Cardiac muscle cell (in vitro differentiated cells and primary cell): ENCODE data around the gene INCENP. TPM values are rescaled to one million over a fixed set of nuclear protein-coding genes. Genes with fewer than 3 reads are reported as not detected.

ENCODE experiments used
- DNase-seq, 2 donors: peaks; one replicate each; pipeline versions ENCODE4 v3.0.0 to v3.0.0-alpha.2; 2010 to 2017; ENCODE audit warnings: low read depth in 1 of 2, low spot score in 1 of 2
- H3K27ac ChIP-seq: fragments of 200-600 bp; sonication (generic); 2 replicates; pipeline ENCODE4 v1.5.1; 2016
- H3K27me3 ChIP-seq: fragments of 200-600 bp; sonication (generic); 2 replicates; pipeline ENCODE4 v1.6.0; 2016; ENCODE audit warnings: control low read depth
- H3K36me3 ChIP-seq: fragments of 200-600 bp; sonication (generic); 2 replicates; pipeline ENCODE4 v1.5.1; 2016; ENCODE audit warnings: control low read depth
- H3K4me1 ChIP-seq: fragments of 200-600 bp; sonication (generic); 2 replicates; pipeline ENCODE4 v1.8.1; 2017; ENCODE audit warnings: low read depth, mild to moderate bottlenecking, mixed run types
- H3K4me3 ChIP-seq: fragments of 200-600 bp; sonication (generic); 2 replicates; pipeline ENCODE4 v1.5.1; 2016; ENCODE audit warnings: mild to moderate bottlenecking
- H3K9me3 ChIP-seq: fragments of 200-600 bp; sonication (generic); 2 replicates; pipeline ENCODE4 v1.5.1; 2017; ENCODE audit warnings: low read depth, mild to moderate bottlenecking, control low read depth
- CTCF ChIP-seq: IDR thresholded peaks from 2 replicates; pipeline ENCODE4 v1.5.1; 2012; ENCODE audit warnings: low read depth, mild to moderate bottlenecking, low read length
- polyA plus RNA-seq: library from polyadenylated mRNA; unstranded; fragments of >200 nt; fragmentation: Nextera tagmentation; extraction: Ambion mirVana; gene quantifications from 2 replicates; pipeline ENCODE4 v1.2.1, GENCODE V29; 2016
- total RNA-seq: library from RNA; depleted of rRNA; stranded (reverse); fragments of >200 nt; gene quantifications from 2 replicates; pipeline ENCODE4 v1.2.3, GENCODE V29; 2016

Gene INCENP
- total and polyA plus RNA-seq, 2 experiments from 2014 or later: 1.9 to 68.7 TPM

GRCh38 chr11:62169448-62169847 is 45.6 kb downstream of the INCENP start:
- H3K36me3 ChIP-seq: no peaks in the 10 kb centered on the region
- H3K4me1 ChIP-seq: no peaks in the 10 kb centered on the region
- DNase-seq: no peak
- no peak for TF ChIP-seq CTCF
- H3K4me3 ChIP-seq: no peak overlapping the region
- H3K9me3 ChIP-seq: no peaks in the 10 kb centered on the region
- H3K27me3 ChIP-seq: peaks cover 36% of the 10 kb centered on the region
- no peak overlapping the region for H3K27ac ChIP-seq

- H3K27me3 ChIP-seq: peaks cover 40% of the 10 kb centered on the region
- H3K9me3 ChIP-seq: no peaks in the 10 kb centered on the region
- no peak overlapping the region for H3K4me3 ChIP-seq
- no peaks in the 10 kb centered on the region for H3K36me3 ChIP-seq
- H3K27ac ChIP-seq: no peak overlapping the region
- no peak for DNase-seq
- no peak for TF ChIP-seq CTCF
- H3K4me1 ChIP-seq: no peaks in the 10 kb centered on the region
These were observed 46.1 kb downstream of the INCENP start for GRCh38 chr11:62169935-62170334.

- H3K9me3 ChIP-seq: no peaks in the 10 kb centered on the region
- no peaks in the 10 kb centered on the region for H3K36me3 ChIP-seq
- no peak overlapping the region for H3K4me3 ChIP-seq
- no peak overlapping the region for H3K27ac ChIP-seq
- peaks cover 44% of the 10 kb centered on the region for H3K27me3 ChIP-seq
- TF ChIP-seq CTCF: peak; percentile 65
- H3K4me1 ChIP-seq: no peaks in the 10 kb centered on the region
- DNase-seq: peak; percentile 86 to 93
These were observed 47.5 kb downstream of the INCENP start for GRCh38 chr11:62171261-62171723.

- no peak overlapping the region for H3K4me3 ChIP-seq
- no peak for TF ChIP-seq CTCF
- H3K4me1 ChIP-seq: no peaks in the 10 kb centered on the region
- H3K27ac ChIP-seq: no peak overlapping the region
- H3K36me3 ChIP-seq: no peaks in the 10 kb centered on the region
- peaks cover 43% of the 10 kb centered on the region for H3K27me3 ChIP-seq
- DNase-seq: no peak
- H3K9me3 ChIP-seq: no peaks in the 10 kb centered on the region
These were observed 48.5 kb downstream of the INCENP start for GRCh38 chr11:62172294-62172693.

DNA sequence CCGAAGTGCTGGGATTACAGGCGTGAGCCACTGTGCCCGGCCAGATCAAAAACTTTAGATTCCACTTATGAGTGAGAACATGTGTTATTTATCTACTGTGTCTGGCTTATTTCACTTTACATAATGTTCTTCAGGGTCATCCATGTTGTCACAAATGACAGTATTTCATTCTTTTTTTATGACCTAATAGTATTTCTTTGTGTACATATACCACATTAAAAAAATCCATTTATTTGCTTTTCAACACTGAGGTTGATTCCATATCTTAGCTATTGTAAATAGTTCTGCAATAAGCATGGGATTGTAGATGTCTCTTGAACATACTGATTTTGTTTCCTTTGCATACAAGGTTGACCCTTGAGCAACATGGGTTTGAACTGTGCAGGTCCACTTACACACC is 53.0 kb downstream of the INCENP start:
- Histone ChIP-seq H3K27me3 (peaks cover 43% of the 10 kb centered on the region), H3K4me1 (no peaks in the 10 kb centered on the region), H3K27ac (no peak overlapping the region), H3K36me3 (no peaks in the 10 kb centered on the region), H3K4me3 (no peak overlapping the region), H3K9me3 (no peaks in the 10 kb centered on the region)
- no peak for DNase-seq
- no peak for TF ChIP-seq CTCF

- H3K4me1 ChIP-seq: no peaks in the 10 kb centered on the region
- no peaks in the 10 kb centered on the region for H3K9me3 ChIP-seq
- H3K27me3 ChIP-seq: peaks cover 12% of the 10 kb centered on the region
- no peaks in the 10 kb centered on the region for H3K36me3 ChIP-seq
- no peak for TF ChIP-seq CTCF
- no peak overlapping the region for H3K27ac ChIP-seq
- DNase-seq: no peak
- H3K4me3 ChIP-seq: no peak overlapping the region
These were observed 56.2 kb downstream of the INCENP start for GRCh38 chr11:62179995-62180394.
